Kidney (tissue), 14 donors: ENCODE data around the gene OR5H1. TPM values are rescaled to one million over a fixed set of nuclear protein-coding genes. Genes with fewer than 3 reads are reported as not detected.

Experiments
- DNase-seq, 5 donors: peaks; one replicate each; pipeline ENCODE4 v3.0.0-alpha.2; 2013 to 2020
- FAIRE-seq: peaks from 2 replicates; lab custom pipeline; 2012; peaks lifted over from hg19 to GRCh38; lab: Jason Lieb, UNC
- H3K27ac ChIP-seq, 2 donors: one replicate each; pipeline ENCODE4 v1.7.0; 2013; ENCODE audit warnings: low read depth in 2 of 2, low read length in 2 of 2, inconsistent platforms in 1 of 2
- H3K27me3 ChIP-seq: one replicate; pipeline ENCODE4 v1.7.1; 2013; ENCODE audit warnings: low read length, inconsistent platforms; ENCODE audit not compliant: control insufficient read depth, insufficient read depth
- H3K36me3 ChIP-seq, 3 donors: one replicate each; pipeline versions ENCODE4 v1.7.0 to v1.7.1; 2013; ENCODE audit warnings: low read length in 3 of 3, control low read depth in 1 of 3, inconsistent platforms in 1 of 3; ENCODE audit not compliant: insufficient read depth in 3 of 3, control insufficient read depth in 2 of 3
- H3K4me1 ChIP-seq, 3 donors: one replicate each; pipeline versions ENCODE4 v1.7.0 to v1.7.1; 2013; ENCODE audit warnings: low read length in 3 of 3, inconsistent platforms in 1 of 3, low read depth in 1 of 3; ENCODE audit not compliant: control insufficient read depth in 2 of 3, insufficient read depth in 2 of 3
- H3K4me3 ChIP-seq, 3 donors: one replicate each; pipeline versions ENCODE4 v1.7.0 to v1.8.1; 2013; ENCODE audit warnings: low read length in 3 of 3, control low read depth in 1 of 3, inconsistent platforms in 1 of 3
- H3K9ac ChIP-seq, 3 donors: one replicate each; pipeline versions ENCODE4 v1.7.0 to v1.7.1; 2013; ENCODE audit warnings: low read length in 3 of 3, control low read depth in 1 of 3, inconsistent platforms in 1 of 3
- H3K9me3 ChIP-seq, 3 donors: one replicate each; pipeline versions ENCODE4 v1.7.0 to v1.7.1; 2013; ENCODE audit warnings: low read length in 3 of 3, control low read depth in 1 of 3, inconsistent platforms in 1 of 3; ENCODE audit not compliant: control insufficient read depth in 2 of 3, insufficient read depth in 1 of 3
- intact Hi-C: fragments of 100-400 bp; cut with DNase I; formaldehyde crosslinking; loops from one replicate; pipeline ENCODE4 v1.11.1; 2022
- polyA plus RNA-seq: library from polyadenylated mRNA; stranded (reverse); fragments of 350-450 nt; fragmentation: Illumina TruSeq; extraction: RNeasy Lipid Tissue Mini Kit (QIAGEN cat#74804); gene quantifications from one replicate; pipeline ENCODE4 v1.2.3, GENCODE V29; 2014; ENCODE audit warnings: low read depth, low replicate concordance; ENCODE audit not compliant: insufficient read depth
- total RNA-seq: library from RNA; stranded (reverse); fragmentation: NEBNext Ultra II Directional; extraction: Animal tissue kit (Norgen Biotek cat#: 25700); gene quantifications from one replicate; pipeline ENCODE4 v1.2.1, GENCODE V29; 2021
- TF ChIP-seq, protein P1 (sequence below): IDR thresholded peaks from 3 replicates; pipeline ENCODE4 v1.5.1; 2012; ENCODE audit warnings: mild to moderate bottlenecking, moderate library complexity, borderline replicate concordance; ENCODE audit not compliant: insufficient read depth; ENCODE audit errors: extremely low read depth
- donor health status: control.
- donor health status: control.
- donor health status: control.
- donor health status: control.
- donor health status: control.
- donor health status: DM: yes; HTN: yes; CAD: no.
- donor health status: Normal renal cell carcinoma (clear cell type).

OR5H1 gene
- total and polyA plus RNA-seq, 2 donors from 2014 or later = not detected

DNA sequence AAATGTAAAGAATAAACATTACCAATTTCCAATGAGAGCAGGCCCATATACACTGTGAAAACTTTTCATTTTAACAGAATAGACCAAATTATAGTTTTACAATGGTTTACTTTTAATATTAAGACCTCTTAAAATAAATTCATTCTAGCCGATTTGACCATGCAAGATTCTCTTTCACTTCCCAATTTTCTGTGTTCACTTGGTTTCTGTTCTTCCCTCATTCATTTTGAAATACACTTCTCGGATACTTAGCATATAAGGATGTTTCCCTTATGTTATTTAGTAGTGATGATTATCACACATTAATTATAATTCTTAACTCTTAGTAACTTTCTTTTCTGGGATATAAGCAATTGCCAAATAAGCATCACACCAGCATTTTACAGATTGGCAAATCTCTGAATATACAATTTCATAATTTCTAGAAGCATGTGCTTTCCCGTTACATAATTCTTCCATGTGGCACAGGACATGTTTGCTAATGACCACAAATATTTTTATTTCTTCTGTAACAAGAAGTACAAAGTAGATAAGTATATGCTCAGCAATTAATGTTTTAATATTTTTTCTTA lies 49.9 kb downstream of the OR5H1 start:
- H3K4me3 ChIP-seq = no peak overlapping the region
- H3K4me1 ChIP-seq = no peaks in the 10 kb centered on the region
- H3K36me3 ChIP-seq = no peaks in the 10 kb centered on the region
- TF ChIP-seq, protein P1, sequence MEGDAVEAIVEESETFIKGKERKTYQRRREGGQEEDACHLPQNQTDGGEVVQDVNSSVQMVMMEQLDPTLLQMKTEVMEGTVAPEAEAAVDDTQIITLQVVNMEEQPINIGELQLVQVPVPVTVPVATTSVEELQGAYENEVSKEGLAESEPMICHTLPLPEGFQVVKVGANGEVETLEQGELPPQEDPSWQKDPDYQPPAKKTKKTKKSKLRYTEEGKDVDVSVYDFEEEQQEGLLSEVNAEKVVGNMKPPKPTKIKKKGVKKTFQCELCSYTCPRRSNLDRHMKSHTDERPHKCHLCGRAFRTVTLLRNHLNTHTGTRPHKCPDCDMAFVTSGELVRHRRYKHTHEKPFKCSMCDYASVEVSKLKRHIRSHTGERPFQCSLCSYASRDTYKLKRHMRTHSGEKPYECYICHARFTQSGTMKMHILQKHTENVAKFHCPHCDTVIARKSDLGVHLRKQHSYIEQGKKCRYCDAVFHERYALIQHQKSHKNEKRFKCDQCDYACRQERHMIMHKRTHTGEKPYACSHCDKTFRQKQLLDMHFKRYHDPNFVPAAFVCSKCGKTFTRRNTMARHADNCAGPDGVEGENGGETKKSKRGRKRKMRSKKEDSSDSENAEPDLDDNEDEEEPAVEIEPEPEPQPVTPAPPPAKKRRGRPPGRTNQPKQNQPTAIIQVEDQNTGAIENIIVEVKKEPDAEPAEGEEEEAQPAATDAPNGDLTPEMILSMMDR = no peak
- no peak overlapping the region for H3K9ac ChIP-seq
- no peak overlapping the region for H3K27ac ChIP-seq
- no peaks in the 10 kb centered on the region for H3K27me3 ChIP-seq
- intact Hi-C loops = no loop called here
- H3K9me3 ChIP-seq = no peaks in the 10 kb centered on the region
- FAIRE-seq (no peak), DNase-seq (no peak)

GRCh38 chr3:98182196-98182595 lies 51.7 kb downstream of the OR5H1 start:
- no peak overlapping the region for H3K9ac ChIP-seq
- no peaks in the 10 kb centered on the region for H3K27me3 ChIP-seq
- no peaks in the 10 kb centered on the region for H3K4me1 ChIP-seq
- no peak overlapping the region for H3K4me3 ChIP-seq
- DNase-seq = no peak
- no peak for FAIRE-seq
- H3K27ac ChIP-seq = no peak overlapping the region
- TF ChIP-seq, protein P1 = no peak
- no peaks in the 10 kb centered on the region for H3K9me3 ChIP-seq
- no peaks in the 10 kb centered on the region for H3K36me3 ChIP-seq
- intact Hi-C loops = no loop called here

- Histone ChIP-seq H3K9ac (no peak overlapping the region), H3K4me1 (no peaks in the 10 kb centered on the region), H3K4me3 (no peak overlapping the region), H3K27me3 (no peaks in the 10 kb centered on the region), H3K9me3 (no peaks in the 10 kb centered on the region), H3K36me3 (no peaks in the 10 kb centered on the region), H3K27ac (no peak overlapping the region)
- TF ChIP-seq, protein P1 = no peak
- intact Hi-C loops = no loop called here
- DNase-seq (no peak), FAIRE-seq (no peak)
Measured at GRCh38 chr3:98185180-98185579, 54.7 kb downstream of the OR5H1 start.

Other genes with a start within 250 kb of the OR5H1 start
- 26.7 TPM for gene RIOX2, start 158.3 kb upstream of the OR5H1 start, total RNA-seq
- gene RIOX2, start 158.3 kb upstream of the OR5H1 start, polyA plus RNA-seq = 19.8 TPM
- gene GABRR3, start 95.4 kb upstream of the OR5H1 start, total RNA-seq = not detected
- not detected for gene GABRR3, start 95.4 kb upstream of the OR5H1 start, polyA plus RNA-seq
- gene OR5AC2, start 43.5 kb upstream of the OR5H1 start, total RNA-seq = not detected
- not detected for gene OR5AC2, start 43.5 kb upstream of the OR5H1 start, polyA plus RNA-seq
- not detected for gene OR5H14, start 16.8 kb downstream of the OR5H1 start, total RNA-seq
- not detected for gene OR5H14, start 16.8 kb downstream of the OR5H1 start, polyA plus RNA-seq
- gene OR5H15, start 36.0 kb downstream of the OR5H1 start, total RNA-seq = not detected
- gene OR5H15, start 36.0 kb downstream of the OR5H1 start, polyA plus RNA-seq = not detected
- gene OR5H6, start 133.5 kb downstream of the OR5H1 start, total RNA-seq = not detected
- not detected for gene OR5H6, start 133.5 kb downstream of the OR5H1 start, polyA plus RNA-seq
- gene OR5H2, start 151.8 kb downstream of the OR5H1 start, total RNA-seq = not detected
- not detected for gene OR5H2, start 151.8 kb downstream of the OR5H1 start, polyA plus RNA-seq
- gene OR5K4, start 223.1 kb downstream of the OR5H1 start, total RNA-seq = not detected
- not detected for gene OR5K4, start 223.1 kb downstream of the OR5H1 start, polyA plus RNA-seq